Thymus (tissue), 11 donors: ENCODE results near the gene FXYD7. TPM values are rescaled to one million over a fixed set of nuclear protein-coding genes. Genes with fewer than 3 reads are reported as not detected.
"Not testable (repeated sequence)": the region's sequence is repeated elsewhere in the genome, so short reads cannot be mapped to it uniquely, and the experiment has no call there.

Experiments
- DNase-seq, 9 donors: peaks; one replicate each; pipeline ENCODE4 v3.0.0-alpha.2; 2013; ENCODE audit warnings: low spot score in 9 of 9, low read depth in 6 of 9, missing footprints in 1 of 9
- H3K27ac ChIP-seq, 2 donors: one replicate each; pipeline ENCODE4 v1.5.1; 2013; ENCODE audit warnings: control low read depth in 1 of 2, low read depth in 1 of 2, low read length in 1 of 2, mild to moderate bottlenecking in 1 of 2, moderate library complexity in 1 of 2
- H3K27me3 ChIP-seq, 2 donors: one replicate each; pipeline ENCODE4 v1.5.1; 2013; ENCODE audit warnings: low read length in 1 of 2; ENCODE audit not compliant: control insufficient read depth in 2 of 2, insufficient read depth in 1 of 2
- H3K36me3 ChIP-seq, 2 donors: one replicate each; pipeline ENCODE4 v1.5.1; 2013; ENCODE audit warnings: low read length in 1 of 2, mild to moderate bottlenecking in 1 of 2, moderate library complexity in 1 of 2; ENCODE audit not compliant: control insufficient read depth in 2 of 2, insufficient read depth in 2 of 2
- H3K4me1 ChIP-seq, 2 donors: one replicate each; pipeline ENCODE4 v1.5.1; 2013; ENCODE audit warnings: low read length in 2 of 2; ENCODE audit not compliant: control insufficient read depth in 2 of 2, insufficient read depth in 2 of 2
- H3K4me3 ChIP-seq, 2 donors: one replicate each; pipeline ENCODE4 v1.5.1; 2013; ENCODE audit warnings: low read length in 2 of 2, control low read depth in 1 of 2, mild to moderate bottlenecking in 1 of 2
- H3K9me3 ChIP-seq, 2 donors: one replicate each; pipeline ENCODE4 v1.5.1; 2013; ENCODE audit warnings: low read length in 1 of 2, mild to moderate bottlenecking in 1 of 2; ENCODE audit not compliant: control insufficient read depth in 2 of 2, insufficient read depth in 1 of 2
- WGBS: extraction: QIAGEN DNeasy Blood & Tissue Kit; methylation state at CpG from one replicate; pipeline ENCODE4 v1.1.7; 2013; 5-methylcytosine and 5-hydroxymethylcytosine counted together
- polyA plus RNA-seq: library from polyadenylated mRNA; stranded (reverse); fragments of 200-250 nt; gene quantifications from one replicate; pipeline ENCODE4 v1.2.3, GENCODE V29; 2013
- total RNA-seq: library from RNA; stranded (reverse); fragments of 120-200 nt; gene quantifications from one replicate; pipeline ENCODE4 v1.2.4, GENCODE V29; 2013
- donor health status: healthy.

Gene FXYD7
- total and polyA plus RNA-seq, 2 donors, result 1.9 TPM; not detected in 1

DNA sequence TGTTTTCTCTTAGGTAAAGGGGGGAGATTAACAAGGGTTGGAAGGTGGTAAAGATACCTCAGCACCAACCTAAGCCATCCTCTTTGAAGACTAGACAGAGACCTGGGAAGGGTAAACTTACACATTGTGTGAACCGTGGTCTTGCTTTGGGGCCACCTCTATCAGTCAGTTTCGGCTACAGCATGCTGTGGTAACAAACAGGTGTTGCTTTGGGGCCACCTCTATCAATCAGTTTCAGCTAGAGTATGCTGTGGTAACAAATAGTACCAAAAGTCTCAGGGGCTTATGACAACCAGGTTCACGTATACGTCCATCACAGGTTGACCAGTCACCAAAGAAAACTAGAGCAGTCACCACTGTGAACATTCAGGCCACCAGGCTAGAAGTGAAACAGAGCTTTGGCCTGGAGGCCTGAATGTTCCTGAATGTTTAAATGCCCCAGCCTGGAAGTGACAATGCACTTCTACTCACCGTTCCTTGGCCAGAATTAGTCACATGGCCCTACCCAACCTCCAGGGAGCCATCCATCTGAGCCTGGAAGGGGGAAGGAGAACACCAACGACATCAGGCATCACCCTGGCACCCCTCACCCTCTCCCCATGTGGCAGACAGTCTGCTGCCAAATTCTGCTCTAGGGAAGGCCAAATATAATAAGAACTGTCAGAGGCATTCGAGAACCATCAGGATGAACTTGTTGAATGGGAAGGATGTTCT lies 3.8 kb downstream of the FXYD7 start:
- Histone ChIP-seq H3K4me1 (peaks cover 4 to 13% of the 10 kb centered on the region in 2 donors), H3K27ac (no peak overlapping the region), H3K36me3 (no peaks in the 10 kb centered on the region), H3K4me3 (no peak overlapping the region), H3K9me3 (no peaks in the 10 kb centered on the region), H3K27me3 (peaks cover 18 to 45% of the 10 kb centered on the region in 2 donors)
- no peak for DNase-seq
- 75% methylated on average over 7 of the region's 7 CpGs for WGBS

DNA sequence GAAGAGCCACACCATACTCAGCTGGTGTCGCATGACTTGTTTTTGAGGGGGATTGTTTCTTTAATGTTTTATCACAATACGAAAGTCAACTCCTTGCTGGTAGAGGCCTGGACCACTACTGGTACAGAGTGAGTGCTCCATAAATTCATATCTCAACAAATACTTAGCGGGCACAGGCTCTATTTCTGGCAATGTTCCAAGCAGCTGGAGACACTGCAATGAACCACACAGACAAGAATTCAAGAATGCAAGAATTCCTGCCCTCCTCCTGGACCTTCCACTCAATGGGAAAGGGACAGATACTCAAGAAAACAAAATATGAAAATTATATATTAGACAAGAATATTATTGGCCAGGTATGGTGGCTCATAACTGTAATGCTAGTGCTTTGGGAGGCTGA lies 6.4 kb downstream of the FXYD7 start:
- H3K27ac ChIP-seq, result no peak overlapping the region
- H3K27me3 ChIP-seq, result peaks cover 9 to 41% of the 10 kb centered on the region in 2 donors
- H3K9me3 ChIP-seq, result no peaks in the 10 kb centered on the region
- H3K4me1 ChIP-seq, result peaks cover 8 to 12% of the 10 kb centered on the region in 2 donors
- H3K4me3 ChIP-seq, result no peak overlapping the region
- DNase-seq, result no peak
- 96% methylated on average over 3 of the region's 3 CpGs for WGBS
- no peaks in the 10 kb centered on the region for H3K36me3 ChIP-seq

DNA sequence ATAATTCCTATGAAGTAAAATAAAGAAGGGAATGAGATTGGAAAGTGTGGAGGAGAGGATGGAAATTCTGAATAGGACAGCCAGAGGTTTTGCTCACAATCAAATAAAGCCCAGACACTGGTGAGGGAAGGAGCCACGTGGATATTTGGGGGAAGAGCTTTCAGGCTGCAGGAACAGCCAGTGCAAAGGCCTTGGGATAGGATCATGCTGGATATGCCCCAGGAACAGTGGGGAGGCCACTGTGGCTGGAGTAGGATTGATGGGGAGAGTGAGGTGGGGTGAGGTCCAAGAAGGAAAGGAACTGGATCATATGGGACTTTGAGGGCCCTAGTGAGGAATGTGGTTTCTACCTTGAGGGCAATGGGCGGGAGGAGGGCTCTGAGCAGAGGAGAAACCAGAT lies 7.4 kb downstream of the FXYD7 start:
- no peak for DNase-seq
- WGBS, result 90% methylated on average over 2 of the region's 2 CpGs
- peaks cover 6 to 41% of the 10 kb centered on the region in 2 donors for H3K27me3 ChIP-seq
- no peak overlapping the region for H3K4me3 ChIP-seq
- H3K9me3 ChIP-seq, result no peaks in the 10 kb centered on the region
- H3K4me1 ChIP-seq, result peaks cover 9 to 20% of the 10 kb centered on the region in 2 donors
- no peak overlapping the region for H3K27ac ChIP-seq
- H3K36me3 ChIP-seq, result no peaks in the 10 kb centered on the region

DNA sequence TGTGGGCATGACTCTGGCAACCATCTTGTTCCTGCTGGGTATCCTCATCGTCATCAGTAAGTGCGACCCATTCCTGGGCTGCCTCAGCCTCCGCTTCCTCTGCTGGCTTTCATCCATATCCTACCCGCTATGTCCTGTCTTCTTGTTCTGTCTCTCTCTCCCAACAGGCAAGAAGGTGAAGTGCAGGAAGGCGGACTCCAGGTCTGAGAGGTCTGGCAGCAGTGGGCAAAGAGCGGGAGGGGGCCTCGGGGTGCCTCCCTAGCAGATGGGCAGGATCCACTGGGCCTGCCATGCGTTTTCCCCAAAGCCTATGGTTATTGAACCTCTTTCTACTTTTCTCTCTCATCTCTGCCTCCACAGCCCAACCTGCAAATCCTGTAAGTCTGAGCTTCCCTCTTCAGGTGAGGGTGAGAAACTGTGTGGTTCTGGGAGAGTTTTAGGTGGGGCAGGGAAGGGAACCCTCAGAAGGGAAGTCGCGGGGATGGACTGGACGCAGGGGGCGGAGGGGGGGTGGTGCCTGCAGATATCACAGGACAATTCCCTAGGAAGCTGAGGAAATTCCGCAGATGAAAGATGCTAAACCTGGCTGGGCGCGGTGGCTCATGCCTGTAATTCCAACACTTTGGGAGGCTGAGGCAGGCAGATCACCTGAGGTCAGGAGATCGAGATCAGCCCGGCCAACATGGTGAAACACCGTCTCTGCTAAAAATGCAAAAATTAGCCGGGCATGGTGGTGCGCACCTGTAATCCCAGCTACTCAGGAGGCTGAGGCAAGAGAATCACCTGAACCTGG lies 8.4 kb downstream of the FXYD7 start:
- H3K27me3 ChIP-seq, result peaks cover 6 to 39% of the 10 kb centered on the region in 2 donors
- H3K9me3 ChIP-seq, result no peaks in the 10 kb centered on the region
- no peaks in the 10 kb centered on the region for H3K36me3 ChIP-seq
- 95% methylated on average over 20 of the region's 20 CpGs for WGBS
- no peak overlapping the region for H3K27ac ChIP-seq
- H3K4me1 ChIP-seq, result peaks cover 18 to 26% of the 10 kb centered on the region in 2 donors
- no peak overlapping the region for H3K4me3 ChIP-seq
- no peak for DNase-seq

DNA sequence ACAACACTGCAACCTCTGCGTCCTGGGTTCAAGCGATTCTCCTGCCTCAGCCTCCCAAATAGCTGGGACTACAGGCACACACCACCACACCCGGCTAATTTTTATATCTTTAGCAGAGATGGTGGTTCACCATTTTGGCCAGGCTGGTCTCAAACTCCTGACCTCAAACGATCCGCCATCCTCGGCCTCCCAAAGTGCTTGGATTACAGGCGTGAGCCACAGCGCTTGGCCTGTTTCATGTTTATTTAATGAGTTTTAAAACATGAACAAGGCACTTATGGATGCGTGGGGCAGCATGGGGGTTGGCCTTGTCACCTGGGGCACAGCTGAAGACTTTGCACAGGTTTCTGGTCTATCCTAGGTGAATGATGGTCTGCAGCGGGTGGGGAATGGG lies 10.1 kb downstream of the FXYD7 start:
- H3K36me3 ChIP-seq, H3K27ac ChIP-seq, H3K4me3 ChIP-seq, DNase-seq, H3K9me3 ChIP-seq: not testable (repeated sequence)
- H3K4me1 ChIP-seq, result peaks cover 18 to 26% of the 10 kb centered on the region in 2 donors
- 93% methylated on average over 10 of the region's 10 CpGs for WGBS
- H3K27me3 ChIP-seq, result peaks cover 6 to 39% of the 10 kb centered on the region in 2 donors

DNA sequence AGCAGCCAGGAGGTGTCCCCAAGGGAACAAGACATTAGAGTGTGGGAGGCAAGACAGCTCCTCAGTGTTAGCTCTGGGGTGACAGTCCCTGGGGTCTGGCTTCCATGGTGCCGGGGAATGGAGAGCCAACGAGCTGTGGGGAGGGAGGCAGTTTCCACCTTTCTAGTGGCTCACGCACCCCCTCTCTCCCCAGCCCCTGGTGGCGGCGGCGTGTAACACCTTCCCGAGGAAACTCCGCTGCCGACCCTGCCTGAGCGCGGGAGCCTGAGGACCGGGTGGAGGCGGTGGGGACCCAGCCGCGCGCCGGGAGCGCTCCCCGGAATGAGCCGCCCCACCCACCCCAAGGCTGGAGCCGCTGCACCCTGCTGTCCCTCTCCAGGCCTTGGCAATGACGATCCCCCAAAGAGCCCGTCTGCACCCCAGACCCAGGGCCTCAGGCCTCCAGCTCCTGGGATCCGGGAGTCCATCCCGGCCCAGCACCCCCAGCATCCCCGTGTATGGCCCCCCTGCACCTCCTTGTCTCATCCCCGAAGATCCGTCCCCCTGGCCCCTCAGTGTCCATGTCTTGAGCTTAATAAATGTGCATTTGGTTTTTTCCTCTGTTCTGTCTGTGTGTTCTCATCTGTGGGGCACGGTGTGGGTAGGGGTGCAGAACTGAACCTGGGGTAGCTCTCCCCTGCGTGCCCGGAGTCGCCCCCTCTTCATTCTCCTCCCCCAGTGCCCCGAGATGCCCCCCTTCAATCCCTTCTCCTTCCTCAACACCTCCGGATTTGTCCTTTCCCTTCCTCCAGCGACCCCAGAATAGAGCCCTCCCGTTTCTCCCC lies 10.9 kb downstream of the FXYD7 start:
- peak in 3 of 9 donors; percentile 27 to 69 (median 54) for DNase-seq
- no peaks in the 10 kb centered on the region for H3K9me3 ChIP-seq
- under 1% methylated on average over 36 of the region's 36 CpGs for WGBS
- H3K27ac ChIP-seq, result peak overlapping the region in 1 of 2 donors; percentile 74
- peaks cover 18 to 26% of the 10 kb centered on the region in 2 donors for H3K4me1 ChIP-seq
- peak overlapping the region; percentile 57 to 83 for H3K4me3 ChIP-seq
- peaks cover 6 to 39% of the 10 kb centered on the region in 2 donors for H3K27me3 ChIP-seq
- peaks cover 9 to 12% of the 10 kb centered on the region in 2 donors for H3K36me3 ChIP-seq

DNA sequence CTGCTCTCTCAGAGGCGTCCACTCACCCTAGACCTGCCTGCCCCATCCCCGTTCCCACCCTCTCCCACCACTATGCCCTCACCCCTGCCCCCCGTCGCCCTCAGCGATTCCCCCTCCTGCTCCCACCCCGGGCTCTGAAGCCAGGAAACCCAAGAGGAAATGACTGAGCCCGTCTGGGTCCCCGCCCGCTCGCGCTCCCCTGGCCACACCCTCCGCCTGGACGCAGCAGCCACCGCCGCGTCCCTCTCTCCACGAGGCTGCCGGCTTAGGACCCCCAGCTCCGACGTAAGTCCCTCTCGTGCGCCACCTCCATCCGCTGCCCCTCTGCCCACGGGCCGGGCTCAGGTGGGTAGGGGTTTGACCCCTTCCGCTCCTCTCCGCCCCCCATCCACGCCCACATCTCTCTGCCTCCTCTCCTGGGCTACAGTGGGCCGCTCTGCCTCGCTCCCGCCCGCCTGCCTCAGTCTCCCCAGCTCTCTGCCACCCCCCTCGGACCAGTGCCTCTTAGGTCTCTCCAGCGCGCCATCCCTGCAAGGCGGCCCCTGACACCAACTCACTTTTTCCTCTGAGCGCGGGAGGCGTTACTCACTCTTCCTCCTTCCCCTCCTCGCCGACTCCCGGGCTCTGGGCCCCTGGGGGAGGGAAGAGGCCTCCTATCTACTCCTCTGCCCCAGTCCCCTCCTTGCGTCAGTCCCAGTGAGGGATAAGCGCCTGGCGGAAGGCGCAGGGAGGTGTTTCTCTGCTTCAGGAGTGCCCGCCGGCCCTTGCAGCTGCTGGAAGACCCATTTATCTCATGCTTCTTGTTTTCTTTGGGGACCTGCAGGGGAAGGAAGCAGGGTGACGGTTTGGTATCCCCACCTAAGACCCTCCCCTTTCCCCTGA lies 11.7 kb downstream of the FXYD7 start, which contains the start of gene FXYD5:
TSS of gene FXYD5 (plus strand) at position 211 of the 882 bp plus-strand sequence. CDS start 816 bp downstream, outside the sequence.
- peak within 1 kb of the TSS in 1 of 2 donors; percentile 74 for H3K27ac ChIP-seq
- H3K4me1 ChIP-seq, result peaks cover 18 to 26% of the 10 kb centered on the region in 2 donors
- WGBS, result under 1% methylated on average over 49 of the region's 49 CpGs
- no peaks in the 10 kb centered on the region for H3K9me3 ChIP-seq
- peaks cover 6 to 39% of the 10 kb centered on the region in 2 donors for H3K27me3 ChIP-seq
- H3K36me3 ChIP-seq, result peaks cover 13 to 17% of the 10 kb centered on the region in 2 donors
- peak within 1 kb of the TSS; percentile 57 to 83 for H3K4me3 ChIP-seq
- peak in 3 of 9 donors; percentile 21 to 62 (median 42) for DNase-seq

DNA sequence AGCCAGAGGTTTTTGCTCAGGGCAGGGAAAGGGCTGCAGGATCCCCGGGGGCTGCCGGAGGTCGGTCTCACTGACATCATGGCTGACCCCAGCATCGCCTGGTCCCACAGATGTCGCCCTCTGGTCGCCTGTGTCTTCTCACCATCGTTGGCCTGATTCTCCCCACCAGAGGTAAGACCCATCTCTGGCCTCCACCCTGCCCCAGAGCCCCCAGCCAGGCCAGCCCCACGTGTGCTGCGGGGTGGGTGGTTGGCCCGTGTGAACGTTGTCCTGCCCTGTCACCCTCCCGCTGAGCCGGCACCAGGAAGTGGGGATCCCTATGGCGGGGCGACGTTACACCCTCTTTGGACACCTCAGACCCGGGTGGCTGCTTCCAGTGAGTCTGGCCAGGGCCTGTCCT lies 12.4 kb downstream of the FXYD7 start:
- no peak for DNase-seq
- 3% methylated on average over 17 of the region's 17 CpGs for WGBS
- H3K27me3 ChIP-seq, result peaks cover 6 to 39% of the 10 kb centered on the region in 2 donors
- no peaks in the 10 kb centered on the region for H3K9me3 ChIP-seq
- peaks cover 14 to 17% of the 10 kb centered on the region in 2 donors for H3K36me3 ChIP-seq
- H3K4me1 ChIP-seq, result peaks cover 18 to 26% of the 10 kb centered on the region in 2 donors
- H3K27ac ChIP-seq, result peak overlapping the region in 1 of 2 donors; percentile 15
- peak overlapping the region; percentile 57 to 83 for H3K4me3 ChIP-seq
